PC-3 (cell line): ENCODE results near the gene FAM117B. TPM values are rescaled to one million over a fixed set of nuclear protein-coding genes. Genes with fewer than 3 reads are reported as not detected.
"Not testable (repeated sequence)": the region's sequence is repeated elsewhere in the genome, so short reads cannot be mapped to it uniquely, and the experiment has no call there.

ENCODE experiments used
- ATAC-seq: fragments of 200-7000 bp; cut with Tn5 transposase; 2 replicates; pipeline ENCODE4 v1.9.1; 2020; ENCODE audit warnings: mild to moderate bottlenecking, moderate library complexity
- BruUV-seq: library from RNA; stranded (reverse); fragments of 400-500 nt; replicated peaks from 2 replicates; lab custom pipeline; 2021; lab: Mats Ljungman, UMichigan
- CTCF ChIA-PET: fragments of 300-600 bp; sonication (Branson Sonifier 250); formaldehyde crosslinking; loops from one replicate; lab custom pipeline; 2022; ENCODE audit warnings: antibody characterized with exemption; lab: Charles Lee
- POLR2A ChIA-PET: fragments of 300-600 bp; sonication (Branson Sonifier 250); formaldehyde crosslinking; loops from one replicate; lab custom pipeline; 2022; ENCODE audit warnings: antibody characterized with exemption; ENCODE audit not compliant: unreplicated experiment; lab: Charles Lee
- DNase-seq: peaks from one replicate; pipeline ENCODE4 v3.0.0-alpha.2; 2015
- H2AFZ ChIP-seq: fragments of 300-600 bp; sonication (generic); 2 replicates; pipeline ENCODE4 v1.6.0; 2016; ENCODE audit warnings: antibody characterized with exemption, low read length
- H3F3A ChIP-seq: fragments of 300-600 bp; sonication (generic); one replicate; pipeline ENCODE4 v1.6.0; 2017; ENCODE audit warnings: antibody characterized with exemption, low read length, control low read depth, mild to moderate bottlenecking; ENCODE audit not compliant: unreplicated experiment
- H3K27ac ChIP-seq: fragments of 300-600 bp; sonication (generic); 2 replicates; pipeline ENCODE4 v1.5.1; 2016; ENCODE audit warnings: mild to moderate bottlenecking, low read length
- H3K27me3 ChIP-seq: fragments of 300-600 bp; sonication (generic); 2 replicates; pipeline ENCODE4 v1.6.1; 2016; ENCODE audit warnings: low read length, mixed read lengths
- H3K36me3 ChIP-seq: fragments of 300-600 bp; sonication (generic); 2 replicates; pipeline ENCODE4 v1.6.1; 2016; ENCODE audit warnings: low read depth, mixed run types, low read length, mixed read lengths
- H3K4me1 ChIP-seq: fragments of 300-600 bp; sonication (generic); 2 replicates; pipeline ENCODE4 v1.5.1; 2016; ENCODE audit warnings: low read length; ENCODE audit not compliant: insufficient read depth
- H3K4me2 ChIP-seq: fragments of 300-600 bp; sonication (generic); 2 replicates; pipeline ENCODE4 v1.6.0; 2016; ENCODE audit warnings: low read length
- H3K4me3 ChIP-seq: fragments of 300-600 bp; sonication (generic); 2 replicates; pipeline ENCODE4 v1.5.1; 2016; ENCODE audit warnings: mild to moderate bottlenecking, low read length, mixed read lengths
- H3K79me2 ChIP-seq: fragments of 300-600 bp; sonication (generic); 2 replicates; pipeline ENCODE4 v1.6.1; 2017; ENCODE audit warnings: low read length, mixed read lengths
- H3K9ac ChIP-seq: fragments of 300-600 bp; sonication (generic); 2 replicates; pipeline ENCODE4 v1.6.0; 2016; ENCODE audit warnings: mild to moderate bottlenecking, low read length
- H3K9me2 ChIP-seq: fragments of 300-600 bp; sonication (generic); replicated peaks from 2 replicates; pipeline ENCODE4 v1.6.1; 2016; ENCODE audit warnings: mixed run types, low read length, mixed read lengths
- H3K9me3 ChIP-seq: fragments of 300-600 bp; sonication (generic); 2 replicates; pipeline ENCODE4 v1.6.1; 2016; ENCODE audit warnings: low read length, mixed read lengths
- H4K20me1 ChIP-seq: fragments of 300-600 bp; sonication (generic); 2 replicates; pipeline ENCODE4 v1.6.1; 2016; ENCODE audit warnings: low read length, mixed read lengths
- CTCF ChIP-seq: fragments of 300-600 bp; sonication (generic); conservative IDR thresholded peaks from 2 replicates; pipeline ENCODE4 v1.5.1; 2017; ENCODE audit warnings: antibody characterized with exemption, low read depth, mild to moderate bottlenecking, low read length
- EZH2 ChIP-seq: fragments of 300-600 bp; sonication (generic); IDR thresholded peaks from one replicate; pipeline ENCODE4 v1.6.1; 2017; ENCODE audit warnings: antibody characterized with exemption, mild to moderate bottlenecking, low read length; ENCODE audit not compliant: unreplicated experiment
- EZH2phosphoT487 ChIP-seq: fragments of 300-600 bp; sonication (generic); IDR thresholded peaks from 2 replicates; pipeline ENCODE4 v1.6.1; 2018; ENCODE audit warnings: mild to moderate bottlenecking, antibody characterized with exemption, low read length, borderline replicate concordance
- intact Hi-C: fragments of 100-400 bp; cut with micrococcal nuclease; formaldehyde crosslinking; loops from 2 replicates; pipeline ENCODE4 v1.9.0; 2023
- total RNA-seq: library from RNA; depleted of rRNA; stranded (reverse); fragments of >200 nt; gene quantifications from 2 replicates; pipeline ENCODE4 v1.2.3, GENCODE V29; 2014

FAM117B gene
- total RNA-seq, 1 experiment from 2014 or later: 2.2 TPM

- no peak overlapping the region for H3K4me3 ChIP-seq
- no peaks in the 10 kb centered on the region for H3K36me3 ChIP-seq
- H3K9me2 ChIP-seq: no peaks in the 10 kb centered on the region
- intact Hi-C loops: no loop called here
- H2AFZ ChIP-seq: no peak overlapping the region
- POLR2A ChIA-PET: no interaction called here
- no peaks in the 10 kb centered on the region for H3K27me3 ChIP-seq
- H3K9me3 ChIP-seq: no peaks in the 10 kb centered on the region
- no peaks in the 10 kb centered on the region for H3K4me1 ChIP-seq
- H3F3A ChIP-seq: no peaks in the 10 kb centered on the region
- no peak overlapping the region for H3K27ac ChIP-seq
- no peak for DNase-seq
- CTCF ChIA-PET: no interaction called here
- BruUV-seq: no TSS peak
- H3K9ac ChIP-seq: no peak overlapping the region
- no peak overlapping the region for H3K4me2 ChIP-seq
- no peak for ATAC-seq
- TF ChIP-seq CTCF (no peak), EZH2phosphoT487 (no peak), EZH2 (no peak)
- no peaks in the 10 kb centered on the region for H4K20me1 ChIP-seq
- H3K79me2 ChIP-seq: no peaks in the 10 kb centered on the region
Observed at GRCh38 chr2:202705446-202706020, 70.8 kb downstream of the FAM117B start.

DNA sequence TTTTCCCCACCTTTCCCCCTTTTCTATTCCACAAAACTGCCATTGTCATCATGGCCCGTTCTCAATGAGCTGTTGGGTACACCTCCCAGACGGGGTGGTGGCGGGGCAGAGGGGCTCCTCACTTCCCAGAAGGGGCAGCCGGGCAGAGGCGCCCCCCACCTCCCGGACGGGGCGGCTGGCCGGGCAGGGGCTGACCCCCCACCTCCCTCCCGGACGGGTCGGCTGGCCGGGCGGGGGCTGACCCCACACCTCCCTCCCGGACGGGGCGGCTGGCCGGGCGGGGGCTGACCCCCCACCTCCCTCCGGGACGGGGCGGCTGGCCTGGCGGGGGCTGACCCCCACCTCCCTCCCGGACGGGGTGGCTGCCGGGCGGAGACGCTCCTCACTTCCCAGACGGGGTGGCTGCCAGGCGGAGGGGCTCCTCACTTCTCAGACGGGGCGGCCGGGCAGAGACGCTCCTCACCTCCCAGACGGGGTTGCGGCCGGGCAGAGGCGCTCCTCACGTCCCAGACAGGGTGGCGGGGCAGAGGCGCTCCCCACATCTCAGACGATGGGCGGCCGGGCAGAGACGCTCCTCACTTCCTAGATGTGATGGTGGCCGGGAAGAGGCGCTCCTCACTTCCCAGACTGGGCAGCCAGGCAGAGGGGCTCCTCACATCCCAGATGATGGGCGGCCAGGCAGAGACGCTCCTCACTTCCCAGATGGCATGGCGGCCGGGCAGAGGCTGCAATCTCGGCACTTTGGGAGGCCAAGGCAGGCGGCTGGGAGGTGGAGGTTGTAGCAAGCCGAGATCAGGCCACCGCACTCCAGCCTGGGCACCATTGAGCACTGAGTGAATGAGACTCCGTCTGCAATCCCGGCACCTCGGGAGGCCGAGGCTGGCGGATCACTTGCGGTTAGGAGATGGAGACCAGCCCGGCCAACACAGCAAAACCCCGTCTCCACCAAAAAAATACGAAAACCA is 80.5 kb downstream of the FAM117B start:
- H3K4me3 ChIP-seq, intact Hi-C loops, POLR2A ChIA-PET, DNase-seq, H3K27ac ChIP-seq, H2AFZ ChIP-seq, H3K9ac ChIP-seq, CTCF ChIA-PET, H3K36me3 ChIP-seq, H4K20me1 ChIP-seq, ATAC-seq, H3K9me3 ChIP-seq, H3K27me3 ChIP-seq, BruUV-seq, H3K79me2 ChIP-seq, H3F3A ChIP-seq, H3K4me1 ChIP-seq, H3K9me2 ChIP-seq, H3K4me2 ChIP-seq: not testable (repeated sequence)

- Histone ChIP-seq H3K36me3 (peaks cover 7% of the 10 kb centered on the region; the same call in 1 of the 2 replicates), H3K4me1 (peaks cover 9% of the 10 kb centered on the region), H3K9me2 (no peaks in the 10 kb centered on the region), H3K4me3 (no peak overlapping the region), H3F3A (no peaks in the 10 kb centered on the region), H3K9ac (no peak overlapping the region), H3K27me3 (no peaks in the 10 kb centered on the region), H2AFZ (no peak overlapping the region), H3K79me2 (no peaks in the 10 kb centered on the region), H3K4me2 (no peak overlapping the region), H3K9me3 (0 out of 2 replicates have a peak, but pooled peaks cover 4% of the 10 kb centered on the region), H4K20me1 (no peaks in the 10 kb centered on the region), H3K27ac (no peak overlapping the region)
- DNase-seq: no peak
- POLR2A ChIA-PET: no interaction called here
- no peak for ATAC-seq
- intact Hi-C loops: no loop called here
- no TSS peak for BruUV-seq
- TF ChIP-seq CTCF: no peak
- TF ChIP-seq EZH2phosphoT487: no peak
- no peak for TF ChIP-seq EZH2
- CTCF ChIA-PET: no interaction called here
Observed at GRCh38 chr2:202716114-202716718, 81.4 kb downstream of the FAM117B start.
